Activated naive CD8-positive, alpha-beta T cell treated with anti-CD3 and anti-CD28 coated beads, Interleukin-2, amount 50 U/mL, for 24 hours (primary cell): ENCODE measurements around the gene JPH4.

Experiments
- ATAC-seq: fragments of 150-1000 bp; cut with Tn5 transposase; one replicate; pipeline ENCODE4 v1.10.0; 2021
- DNase-seq: peaks from one replicate; pipeline ENCODE4 v3.0.0; 2021
- H3K27ac Mint-ChIP-seq: one replicate; pipeline ENCODE4 v1.8.0; 2021; ENCODE audit warnings: mild to moderate bottlenecking, mixed read lengths
- H3K27me3 Mint-ChIP-seq: one replicate; pipeline ENCODE4 v1.8.0; 2021; ENCODE audit warnings: mixed read lengths
- H3K36me3 Mint-ChIP-seq: one replicate; pipeline ENCODE4 v1.8.0; 2021; ENCODE audit warnings: low read depth, mixed read lengths
- H3K4me1 Mint-ChIP-seq: one replicate; pipeline ENCODE4 v1.8.0; 2021; ENCODE audit warnings: mixed read lengths
- H3K4me3 Mint-ChIP-seq: one replicate; pipeline ENCODE4 v1.8.0; 2021; ENCODE audit warnings: mild to moderate bottlenecking, moderate library complexity, mixed read lengths
- H3K9me3 Mint-ChIP-seq: one replicate; pipeline ENCODE4 v1.8.0; 2021; ENCODE audit warnings: mixed read lengths

Gene JPH4

GRCh38 chr14:23566778-23567185, 11.8 kb downstream of the JPH4 start:
- Mint-ChIP-seq H3K9me3 (no peaks in the 10 kb centered on the region), H3K4me3 (peak overlapping the region; percentile 98), H3K4me1 (peaks cover 30% of the 10 kb centered on the region), H3K27ac (peak overlapping the region; percentile 98), H3K27me3 (peaks cover under 1% of the 10 kb centered on the region), H3K36me3 (peaks cover 15% of the 10 kb centered on the region)
- no peak for ATAC-seq
- no peak for DNase-seq

GRCh38 chr14:23566112-23566777, 12.3 kb downstream of the JPH4 start:
- peaks cover 19% of the 10 kb centered on the region for H3K36me3 Mint-ChIP-seq

GRCh38 chr14:23565626-23566025, 13.0 kb downstream of the JPH4 start:
- peaks cover 23% of the 10 kb centered on the region for H3K36me3 Mint-ChIP-seq
- no peak for ATAC-seq
- no peak overlapping the region for H3K27ac Mint-ChIP-seq
- peaks cover 31% of the 10 kb centered on the region for H3K4me1 Mint-ChIP-seq
- no peaks in the 10 kb centered on the region for H3K9me3 Mint-ChIP-seq
- H3K27me3 Mint-ChIP-seq, result no peaks in the 10 kb centered on the region
- H3K4me3 Mint-ChIP-seq, result no peak overlapping the region
- no peak for DNase-seq

More at GRCh38 chr14:23566112-23566777, 12.3 kb downstream of the JPH4 start:
- peak overlapping the region; percentile 98 for H3K4me3 Mint-ChIP-seq
- H3K9me3 Mint-ChIP-seq, result no peaks in the 10 kb centered on the region
- peaks cover 31% of the 10 kb centered on the region for H3K4me1 Mint-ChIP-seq
- H3K27me3 Mint-ChIP-seq, result no peaks in the 10 kb centered on the region
- peak overlapping the region; percentile 98 for H3K27ac Mint-ChIP-seq
- ATAC-seq (no peak), DNase-seq (no peak)

GRCh38 chr14:23564876-23565275, 13.7 kb downstream of the JPH4 start:
- no peaks in the 10 kb centered on the region for H3K27me3 Mint-ChIP-seq
- no peak overlapping the region for H3K4me3 Mint-ChIP-seq
- H3K27ac Mint-ChIP-seq, result no peak overlapping the region

GRCh38 chr14:23564181-23564812, 14.3 kb downstream of the JPH4 start:
- H3K4me1 Mint-ChIP-seq, result peaks cover 41% of the 10 kb centered on the region
- DNase-seq, result no peak
- no peaks in the 10 kb centered on the region for H3K27me3 Mint-ChIP-seq
- no peak overlapping the region for H3K27ac Mint-ChIP-seq
- ATAC-seq, result no peak
- peaks cover 27% of the 10 kb centered on the region for H3K36me3 Mint-ChIP-seq
- no peak overlapping the region for H3K4me3 Mint-ChIP-seq
- H3K9me3 Mint-ChIP-seq, result no peaks in the 10 kb centered on the region

More at GRCh38 chr14:23564876-23565275, 13.7 kb downstream of the JPH4 start:
- ATAC-seq (no peak), DNase-seq (no peak)
- peaks cover 27% of the 10 kb centered on the region for H3K36me3 Mint-ChIP-seq
- peaks cover 37% of the 10 kb centered on the region for H3K4me1 Mint-ChIP-seq
- no peaks in the 10 kb centered on the region for H3K9me3 Mint-ChIP-seq

- DNase-seq (no peak), ATAC-seq (no peak)
- Mint-ChIP-seq H3K4me3 (no peak overlapping the region), H3K27ac (no peak overlapping the region), H3K36me3 (peaks cover 27% of the 10 kb centered on the region), H3K4me1 (peaks cover 42% of the 10 kb centered on the region), H3K9me3 (no peaks in the 10 kb centered on the region), H3K27me3 (no peaks in the 10 kb centered on the region)
Observed at GRCh38 chr14:23563473-23564180, 15.0 kb downstream of the JPH4 start.

GRCh38 chr14:23562822-23563472, 15.6 kb downstream of the JPH4 start:
- DNase-seq (peak; percentile 65), ATAC-seq (no peak)
- Mint-ChIP-seq H3K4me1 (peaks cover 38% of the 10 kb centered on the region), H3K36me3 (peaks cover 29% of the 10 kb centered on the region), H3K4me3 (no peak overlapping the region), H3K27me3 (no peaks in the 10 kb centered on the region), H3K27ac (peak overlapping the region; percentile 2), H3K9me3 (no peaks in the 10 kb centered on the region)

DNA sequence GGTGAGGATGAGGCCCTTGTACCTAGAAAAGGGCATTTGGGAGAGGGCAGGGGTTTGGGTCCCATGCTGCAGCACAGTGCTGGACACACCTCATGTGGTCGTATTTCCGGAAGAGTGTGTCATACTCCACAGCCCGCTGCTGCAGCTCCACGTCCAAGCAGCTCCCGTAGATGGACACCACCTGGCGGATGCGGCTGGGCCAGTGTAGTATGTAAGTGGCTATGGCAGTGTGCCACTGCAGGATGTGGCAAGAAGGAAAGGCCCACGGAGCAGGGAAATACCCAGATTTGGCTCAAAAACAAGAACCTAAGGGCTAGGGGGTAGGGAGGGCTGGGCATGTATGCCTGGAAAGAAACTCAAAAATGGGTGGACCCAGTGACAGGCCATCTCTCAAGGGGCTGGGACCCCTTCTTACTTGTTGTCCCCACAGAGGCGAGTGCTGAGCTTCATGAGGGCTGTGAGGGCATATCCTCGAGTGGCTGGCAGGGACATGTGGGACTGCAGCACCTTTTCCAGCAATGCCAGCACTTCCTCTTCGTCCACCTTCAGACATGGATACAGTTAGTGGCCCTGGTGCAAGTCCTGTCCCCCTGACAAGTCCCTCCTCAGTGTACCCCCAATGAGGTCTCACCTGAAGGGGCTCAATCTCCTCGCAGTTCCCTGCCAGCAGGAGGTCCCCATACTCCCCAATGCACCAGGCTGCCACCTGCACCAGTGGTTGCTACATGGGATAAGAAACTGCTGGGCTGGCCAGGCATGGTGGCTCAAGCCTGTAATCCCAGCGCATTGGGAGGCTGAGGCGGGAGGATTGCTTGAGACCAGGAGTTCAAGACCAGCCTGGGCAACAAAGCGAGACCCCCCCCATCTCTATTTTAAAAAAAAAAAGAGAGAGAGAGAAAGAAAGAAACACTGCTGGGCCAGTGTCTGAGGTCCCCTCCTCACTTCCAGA, 16.4 kb downstream of the JPH4 start:
- no peaks in the 10 kb centered on the region for H3K9me3 Mint-ChIP-seq
- ATAC-seq (no peak), DNase-seq (no peak)
- no peak overlapping the region for H3K4me3 Mint-ChIP-seq
- H3K4me1 Mint-ChIP-seq, result peaks cover 37% of the 10 kb centered on the region
- peak overlapping the region; percentile 62 for H3K27ac Mint-ChIP-seq
- no peaks in the 10 kb centered on the region for H3K27me3 Mint-ChIP-seq
- H3K36me3 Mint-ChIP-seq, result peaks cover 31% of the 10 kb centered on the region

DNA sequence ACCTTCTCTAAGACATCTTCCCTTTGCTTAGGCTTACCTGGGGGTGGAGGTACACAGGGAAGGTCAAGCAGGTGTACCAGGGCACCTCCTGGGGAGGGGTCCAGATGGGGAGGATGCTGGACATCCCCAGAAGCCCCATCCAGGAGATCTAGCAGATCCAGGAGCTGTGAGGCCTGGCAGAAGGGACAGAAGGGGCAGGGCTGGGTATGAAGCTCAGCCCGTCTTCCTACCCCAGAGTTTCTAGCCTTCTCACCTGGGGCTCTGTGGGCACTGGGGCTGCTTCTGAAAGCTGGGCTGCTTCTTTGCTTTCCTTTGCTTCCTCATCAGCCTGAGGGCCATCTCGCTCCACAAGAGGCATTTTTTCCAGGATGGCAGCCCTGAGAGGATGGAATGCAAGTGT, 17.3 kb downstream of the JPH4 start:
- Mint-ChIP-seq H3K27ac (peak overlapping the region; percentile 62), H3K9me3 (no peaks in the 10 kb centered on the region), H3K4me1 (peaks cover 36% of the 10 kb centered on the region), H3K36me3 (peaks cover 31% of the 10 kb centered on the region), H3K27me3 (no peaks in the 10 kb centered on the region), H3K4me3 (no peak overlapping the region)
- ATAC-seq (no peak), DNase-seq (no peak)

DNA sequence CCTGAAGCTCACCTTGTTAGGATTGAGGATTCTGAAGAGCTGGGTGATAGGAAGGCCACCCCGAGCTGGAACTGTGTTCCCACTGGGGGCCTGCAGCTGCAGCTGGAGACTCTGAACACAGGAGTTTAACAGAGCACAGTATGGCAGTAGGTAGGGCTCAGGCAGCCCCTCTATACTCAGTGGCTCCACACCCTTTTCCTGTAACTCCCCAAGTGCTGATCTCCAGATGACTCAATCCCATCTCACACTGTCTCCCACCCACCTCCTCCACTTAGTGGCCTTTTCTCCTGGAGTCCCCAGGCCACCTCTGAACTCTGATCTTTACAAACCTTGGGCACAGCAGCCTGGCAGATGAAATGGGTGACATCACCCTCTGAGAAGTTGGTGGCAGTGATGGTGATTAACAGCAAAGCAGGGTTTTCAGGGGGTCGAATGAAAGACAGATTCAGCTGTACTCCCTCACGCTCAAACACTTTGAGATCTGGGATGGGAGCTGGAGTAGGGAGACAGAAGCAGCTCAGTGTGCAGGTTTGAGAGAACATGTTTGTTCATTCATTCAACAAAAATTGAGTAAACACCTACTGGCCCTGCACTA, 18.6 kb downstream of the JPH4 start:
- H3K27me3 Mint-ChIP-seq, result no peaks in the 10 kb centered on the region
- ATAC-seq (peak; percentile 48), DNase-seq (no peak)
- peak overlapping the region; percentile 83 for H3K27ac Mint-ChIP-seq
- H3K4me3 Mint-ChIP-seq, result no peak overlapping the region
- peaks cover 30% of the 10 kb centered on the region for H3K36me3 Mint-ChIP-seq
- peaks cover 39% of the 10 kb centered on the region for H3K4me1 Mint-ChIP-seq
- H3K9me3 Mint-ChIP-seq, result no peaks in the 10 kb centered on the region

DNA sequence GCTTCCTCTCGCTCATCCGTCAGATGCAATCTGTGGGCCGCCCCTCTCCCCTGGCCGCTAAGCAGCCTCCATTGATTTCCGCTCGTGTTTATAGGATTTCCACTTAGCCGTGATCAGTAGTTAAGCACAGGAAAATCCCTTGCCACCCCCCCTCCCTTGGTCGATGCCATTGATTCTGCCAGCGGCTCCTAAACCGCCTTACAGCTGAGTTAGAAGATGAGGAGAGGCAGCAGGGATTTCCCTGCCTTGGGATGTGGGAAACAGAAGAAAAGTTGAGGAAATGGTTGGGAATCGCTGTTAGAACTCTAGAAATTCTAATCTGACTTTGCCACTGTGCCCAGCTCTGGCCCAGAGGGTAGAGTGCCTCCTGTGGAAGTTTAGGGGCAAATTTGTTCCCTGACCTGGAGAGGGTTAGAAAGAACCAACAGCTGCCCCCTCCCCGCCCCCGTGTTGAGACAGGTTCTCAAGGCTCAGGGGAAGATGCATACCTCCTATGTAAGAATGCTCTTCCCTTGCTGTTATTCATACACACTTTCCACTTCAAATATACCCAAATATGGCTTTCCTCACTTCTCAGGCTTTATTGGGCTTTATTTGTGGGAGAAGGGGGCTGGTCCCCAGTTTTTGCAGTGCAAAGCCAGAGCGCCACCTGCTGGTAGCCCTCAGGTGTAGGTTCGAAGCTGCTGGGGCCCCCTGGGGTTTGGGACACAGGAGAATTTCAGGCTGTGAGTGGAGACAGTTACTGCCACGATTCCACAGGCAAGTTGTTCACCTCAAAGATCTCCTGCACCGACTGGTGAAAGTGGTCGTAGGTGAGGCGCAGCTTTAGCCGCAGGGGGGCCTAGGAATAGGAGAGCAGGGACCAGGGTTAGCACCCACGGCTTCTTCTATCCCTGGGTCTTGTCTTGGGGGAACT, 19.3 kb downstream of the JPH4 start:
- Mint-ChIP-seq H3K27me3 (no peaks in the 10 kb centered on the region), H3K36me3 (peaks cover 23% of the 10 kb centered on the region), H3K4me1 (peaks cover 40% of the 10 kb centered on the region), H3K4me3 (no peak overlapping the region), H3K27ac (peak overlapping the region; percentile 83), H3K9me3 (no peaks in the 10 kb centered on the region)
- no peak for ATAC-seq
- peak; percentile 82 for DNase-seq

DNA sequence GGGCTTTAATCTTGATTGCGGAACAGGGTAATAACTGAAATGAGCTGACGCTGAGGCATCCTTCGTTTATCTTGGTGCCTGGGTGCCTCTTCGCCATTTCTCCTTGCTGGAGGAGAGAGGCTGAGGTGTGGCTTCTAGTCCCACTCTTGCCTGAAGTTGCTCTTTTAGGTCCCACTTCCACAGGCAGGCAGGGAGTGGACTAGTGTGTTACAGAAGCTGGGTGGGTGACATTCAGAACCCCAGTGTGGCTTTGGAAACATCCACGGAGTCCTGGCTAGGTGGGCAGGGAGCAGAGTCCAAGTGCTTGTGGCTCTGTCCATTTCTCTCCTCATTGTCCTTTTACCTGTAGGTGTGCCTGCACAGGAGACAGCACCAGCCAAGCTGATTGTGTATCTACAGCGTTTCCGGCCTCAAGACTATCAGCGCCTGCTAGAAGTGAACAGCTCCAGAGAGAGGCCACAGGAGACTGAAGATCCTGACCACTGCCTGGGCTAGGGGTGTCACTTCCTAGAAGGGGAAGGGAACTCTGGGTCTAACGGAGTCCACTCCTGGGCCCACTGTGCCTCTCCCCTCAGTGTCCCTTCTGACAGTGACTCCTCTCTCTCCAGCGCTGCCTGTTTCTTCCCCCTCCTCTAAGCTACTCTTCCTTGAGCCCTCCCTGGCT, 20.1 kb downstream of the JPH4 start:
- Mint-ChIP-seq H3K36me3 (peaks cover 22% of the 10 kb centered on the region), H3K27ac (peak overlapping the region; percentile 83), H3K9me3 (no peaks in the 10 kb centered on the region), H3K4me1 (peaks cover 40% of the 10 kb centered on the region), H3K4me3 (peak overlapping the region; percentile 93), H3K27me3 (no peaks in the 10 kb centered on the region)
- ATAC-seq, result no peak
- no peak for DNase-seq
